ENCODE measurements around the gene EIF3L.

Gene EIF3L

DNA sequence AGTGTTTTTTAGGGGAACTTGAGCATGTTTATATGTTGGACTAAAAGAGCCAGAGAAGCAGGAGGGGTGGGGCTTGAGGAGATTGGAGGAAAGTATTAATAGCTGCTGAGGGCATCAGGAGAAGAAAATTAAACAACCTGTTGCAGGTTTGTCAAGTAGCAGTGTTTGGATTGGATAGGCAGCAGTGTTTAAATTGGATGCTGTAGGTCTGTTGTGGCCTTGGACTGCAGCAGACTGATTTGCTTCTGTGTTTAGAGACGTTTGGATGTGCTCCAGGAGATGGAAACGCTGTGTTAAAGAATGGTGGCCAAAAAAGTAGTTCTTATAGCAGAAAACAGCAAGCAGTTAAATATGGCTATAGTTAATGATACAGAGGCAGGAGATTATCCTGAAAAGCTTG lies 5.7 kb downstream of the EIF3L start:
- DNase-seq (ENCODE audit: low read depth): no peak

DNA sequence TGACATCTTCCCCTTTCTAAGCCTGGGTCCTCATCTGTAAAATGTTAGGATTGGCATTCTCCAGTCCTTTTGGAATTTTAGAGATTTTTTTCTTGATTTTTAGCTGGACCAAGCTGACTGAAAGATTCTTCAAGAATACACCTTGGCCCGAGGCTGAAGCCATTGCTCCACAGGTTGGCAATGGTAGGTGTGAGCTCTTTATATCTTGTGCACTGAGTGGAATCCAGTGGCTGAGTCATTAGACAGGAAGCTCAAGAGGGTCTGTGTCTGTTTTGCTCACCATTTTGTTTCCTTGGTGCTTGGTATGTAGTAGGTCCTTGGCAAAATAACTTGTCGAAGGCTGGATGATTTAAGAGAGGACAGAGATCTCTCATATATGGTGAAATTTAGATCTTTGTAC lies 6.2 kb downstream of the EIF3L start:
- DNase-seq (ENCODE audit: low read depth): no peak

DNA sequence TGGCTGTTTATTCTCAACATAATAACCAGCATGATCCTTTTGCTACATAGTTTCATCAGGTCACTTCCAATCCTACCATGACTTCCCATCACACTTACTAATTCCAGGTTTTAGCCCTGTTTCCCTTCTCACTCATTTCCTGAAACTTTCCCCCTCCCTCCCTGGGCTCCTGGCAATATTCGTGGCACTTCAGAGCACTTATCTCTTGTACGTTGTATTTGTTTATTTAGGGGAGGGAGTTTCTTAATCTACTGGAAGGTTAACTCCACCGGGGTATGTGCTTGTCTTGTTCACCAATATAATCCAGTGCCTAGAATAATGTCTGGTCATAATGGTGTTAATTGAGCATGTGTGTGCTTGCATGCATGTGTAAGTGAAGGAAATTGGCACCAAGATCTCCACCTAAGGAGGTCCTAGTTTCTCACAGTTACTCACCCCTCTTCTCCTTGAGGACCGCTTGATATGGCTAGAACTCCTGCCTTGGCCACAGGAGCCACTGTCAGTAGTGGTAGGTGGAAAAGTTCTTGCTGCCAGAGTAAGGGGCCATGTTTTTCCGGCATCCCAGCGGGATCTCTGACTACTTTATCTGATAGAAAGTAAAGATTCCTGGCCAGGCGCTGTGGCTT lies 11.7 kb downstream of the EIF3L start:
- DNase-seq (ENCODE audit: low read depth): no peak

DNA sequence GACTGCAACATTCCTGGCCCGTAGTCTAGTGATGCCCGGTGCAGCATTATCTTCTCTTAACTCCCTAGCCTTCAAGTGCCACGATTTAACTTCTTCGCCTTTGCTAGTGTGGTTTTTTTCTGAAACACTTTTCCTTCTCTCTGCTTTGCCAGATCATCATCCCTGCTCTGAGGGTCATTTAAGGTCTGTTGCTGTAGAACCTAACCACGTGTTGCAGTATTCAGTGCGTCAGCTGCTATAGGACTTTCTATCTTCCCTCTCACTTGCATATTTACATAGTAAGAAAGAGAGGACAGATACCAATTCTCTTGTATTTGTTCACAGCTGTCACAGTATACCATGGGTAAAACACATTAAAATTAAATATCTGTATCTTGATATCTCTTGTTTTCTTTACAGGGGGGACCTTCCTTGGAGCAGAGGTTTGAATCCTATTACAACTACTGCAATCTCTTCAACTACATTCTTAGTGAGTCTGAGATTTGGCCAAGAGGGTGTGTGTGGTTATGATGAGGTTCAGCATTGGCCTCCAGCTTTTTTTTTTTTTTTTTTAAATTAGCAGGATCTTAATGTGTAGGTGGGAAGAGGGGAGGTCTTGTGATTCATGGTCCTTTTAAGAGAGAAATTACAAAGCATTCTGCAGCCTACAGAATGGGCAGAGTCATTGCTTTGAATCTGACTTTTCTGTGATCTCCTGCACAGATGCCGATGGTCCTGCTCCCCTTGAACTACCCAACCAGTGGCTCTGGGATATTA lies 13.5 kb downstream of the EIF3L start:
- no peak for DNase-seq (ENCODE audit: low read depth)

DNA sequence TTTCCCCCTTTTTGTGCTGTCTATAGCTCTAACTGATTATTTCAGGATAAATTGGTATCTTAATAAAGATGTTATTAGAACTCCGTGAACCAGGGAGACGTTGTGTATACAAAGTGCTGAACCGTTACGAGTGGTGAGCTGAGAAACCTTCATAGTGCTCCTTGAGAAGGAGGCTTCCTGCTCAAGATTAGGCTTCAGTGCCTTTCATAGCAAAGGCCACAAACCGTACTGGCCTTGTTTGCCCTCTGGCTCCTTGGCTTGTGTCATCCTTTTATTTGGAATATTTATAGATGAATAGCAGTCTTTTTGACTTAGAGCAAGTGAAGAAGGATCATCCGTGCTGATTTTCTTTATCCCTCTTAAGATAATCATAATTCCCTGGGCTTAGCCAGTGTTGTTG lies 16.3 kb downstream of the EIF3L start:
- DNase-seq (ENCODE audit: low read depth): no peak

DNA sequence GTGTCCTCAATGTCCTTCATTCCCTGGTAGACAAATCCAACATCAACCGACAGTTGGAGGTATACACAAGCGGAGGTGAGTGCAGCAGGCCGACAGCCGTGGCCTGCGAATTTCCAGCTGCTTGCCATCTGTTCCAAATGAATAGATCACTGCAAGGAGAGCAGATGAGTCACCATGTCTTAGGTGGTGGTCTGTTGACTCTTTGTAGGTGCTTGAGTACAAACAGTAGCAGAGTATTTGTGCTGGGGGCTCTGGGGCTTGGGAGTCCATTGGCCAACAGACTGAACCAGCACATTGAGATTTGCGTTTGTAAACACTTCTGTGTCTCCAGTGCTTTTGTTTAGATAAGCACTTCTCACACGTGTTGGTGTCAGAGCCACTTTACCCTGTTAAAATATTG lies 21.1 kb downstream of the EIF3L start:
- DNase-seq (ENCODE audit: low read depth): no peak

DNA sequence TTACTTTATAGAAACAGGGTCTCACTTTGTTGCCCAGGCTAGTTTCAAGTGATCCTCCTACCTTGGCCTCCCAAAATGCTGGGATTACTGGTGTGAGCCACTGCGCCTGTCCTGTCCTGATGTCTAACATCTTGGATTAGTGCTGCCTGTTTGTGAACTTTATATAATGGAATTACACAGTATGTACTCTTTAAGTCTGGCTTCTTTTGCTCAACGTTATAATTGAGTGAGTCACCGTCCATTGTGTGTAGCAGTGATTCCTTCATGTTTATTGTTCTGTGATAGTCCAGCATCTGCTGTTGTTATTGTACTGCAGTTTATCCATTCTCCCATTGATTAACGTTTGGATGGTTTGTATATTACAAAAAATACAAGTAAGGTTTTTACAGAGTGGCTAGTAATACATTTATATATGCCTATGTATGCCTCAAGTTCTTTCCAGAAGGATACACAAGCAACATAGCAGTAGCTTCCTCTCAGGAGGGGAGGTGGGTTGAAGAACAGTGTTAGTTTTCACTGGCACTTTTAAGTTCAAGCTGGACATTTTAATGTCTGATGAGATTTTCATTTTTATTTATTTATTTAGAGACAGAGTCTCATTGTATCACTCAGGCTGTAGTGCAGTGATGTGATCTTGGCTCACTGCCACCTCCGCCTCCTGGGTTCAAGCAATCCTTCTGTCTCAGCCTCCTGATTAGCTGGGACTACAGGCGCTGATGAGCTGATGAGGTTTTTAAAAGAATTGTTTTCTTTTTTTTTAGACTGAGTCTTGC lies 31.6 kb downstream of the EIF3L start:
- DNase-seq (ENCODE audit: low read depth): no peak

DNA sequence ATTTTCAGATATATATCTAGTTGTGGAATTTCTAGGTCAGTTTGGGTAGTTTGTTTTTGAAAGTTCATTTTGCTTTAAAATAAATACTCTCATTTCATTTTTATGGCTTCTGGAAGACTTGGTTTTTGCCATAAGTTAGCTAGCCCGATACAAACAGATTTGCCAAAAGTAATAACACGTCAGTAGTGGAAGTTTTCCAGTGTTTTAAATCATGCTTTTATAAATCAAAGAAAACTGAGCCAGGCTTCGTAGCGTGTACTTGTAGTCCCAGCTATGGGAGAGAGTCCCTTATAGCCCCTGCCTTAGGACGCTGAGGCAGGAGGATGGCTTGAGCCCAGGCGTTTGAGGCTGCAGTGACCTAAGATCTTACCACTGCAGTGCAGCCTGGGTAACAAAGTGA lies 35.2 kb downstream of the EIF3L start:
- no peak for DNase-seq (ENCODE audit: low read depth)

DNA sequence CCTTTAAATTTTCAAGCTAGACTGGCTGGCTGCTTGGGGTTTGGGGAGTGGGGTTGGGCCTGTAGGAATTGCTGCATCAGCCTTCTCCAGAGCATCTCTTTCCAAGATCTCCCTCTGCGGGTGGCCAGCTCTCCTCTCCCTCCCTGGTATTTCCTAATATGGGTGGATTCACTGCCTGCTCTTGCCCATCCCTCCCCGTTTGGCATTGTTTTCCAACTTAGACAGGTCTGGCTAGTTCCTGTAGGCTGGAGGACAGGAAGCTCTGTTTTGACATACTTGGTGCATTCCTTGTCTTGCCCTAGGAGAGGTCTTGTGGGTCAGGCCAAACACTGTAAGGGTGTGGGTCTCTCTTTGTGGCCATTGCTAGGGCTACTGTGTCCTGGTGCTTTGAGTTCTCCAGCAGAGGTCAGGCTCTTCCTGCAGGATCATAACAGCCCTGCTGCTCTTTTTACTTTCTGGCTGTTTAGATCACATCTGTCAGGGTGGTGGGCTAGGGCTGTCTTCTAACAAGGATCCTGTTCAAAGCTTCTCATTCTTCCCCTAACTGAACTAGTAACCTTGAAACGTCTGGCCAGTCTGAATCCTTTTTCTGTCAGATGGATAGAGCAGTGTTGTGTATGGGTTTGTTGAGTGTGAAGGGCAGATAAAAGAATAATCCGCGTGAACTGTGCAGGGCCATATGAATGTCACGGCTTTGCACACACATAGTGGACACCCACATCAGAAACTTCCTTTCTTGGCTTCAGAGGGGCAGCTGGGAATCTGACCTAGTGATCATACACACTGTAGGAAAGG lies 38.6 kb downstream of the EIF3L start:
- no peak for DNase-seq (ENCODE audit: low read depth)

DNA sequence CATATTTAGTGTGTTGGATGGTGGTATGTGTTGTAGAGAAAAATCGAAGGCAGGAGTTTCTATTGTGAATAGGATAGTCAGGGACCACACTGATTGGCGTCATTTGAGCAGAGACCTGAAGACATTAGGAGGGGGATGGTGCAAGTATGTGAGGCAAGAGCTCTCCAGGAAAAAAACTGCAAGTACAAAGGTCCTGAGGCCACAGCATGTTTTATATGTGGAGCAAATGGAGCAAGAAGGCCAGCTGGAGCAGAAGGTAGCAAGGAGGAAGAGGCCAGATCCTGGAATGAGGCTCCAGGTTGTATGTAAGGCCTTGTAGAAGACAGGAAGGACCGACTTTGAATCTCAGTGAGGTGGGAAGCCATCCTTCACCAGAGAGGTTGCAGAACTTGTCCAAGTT lies 42.7 kb downstream of the EIF3L start:
- DNase-seq (ENCODE audit: low read depth): no peak

DNA sequence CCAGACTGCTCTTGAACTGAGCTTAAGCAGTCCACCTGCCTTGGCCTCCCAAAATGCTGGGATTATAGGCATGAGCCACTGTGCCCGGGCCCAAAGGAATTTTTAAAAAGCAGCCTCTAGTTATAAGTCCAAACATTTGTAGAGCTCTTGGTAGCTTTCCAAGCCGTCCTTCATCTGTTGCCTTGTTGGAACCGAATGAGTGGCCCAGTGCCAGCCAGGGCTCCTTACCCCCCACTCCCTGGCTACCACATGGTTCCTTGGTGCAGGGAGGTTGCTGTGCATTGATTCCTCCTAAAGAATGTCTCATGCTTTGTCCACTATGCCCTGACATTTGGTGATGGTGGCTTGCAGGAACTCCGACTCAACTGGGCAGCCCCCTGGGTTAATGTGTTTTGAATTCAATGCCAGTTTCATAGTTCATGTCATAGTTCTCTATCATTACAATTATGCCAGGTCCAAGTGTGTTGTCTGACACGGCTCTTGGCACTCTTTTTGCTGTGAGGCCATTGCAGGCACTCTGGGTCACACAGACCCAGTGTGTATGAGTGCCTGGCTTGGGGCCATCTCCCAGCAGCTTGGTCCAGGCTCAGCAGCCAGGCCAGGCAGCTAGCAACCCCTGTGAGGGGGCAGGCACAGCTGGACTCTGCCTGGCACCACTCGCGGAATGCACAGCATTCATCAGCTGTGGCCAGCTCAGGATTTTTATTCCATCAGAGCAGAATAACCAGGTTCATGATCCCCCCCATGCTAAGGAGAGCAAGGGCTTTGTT lies 43.5 kb downstream of the EIF3L start:
- no peak for DNase-seq (ENCODE audit: low read depth)

DNA sequence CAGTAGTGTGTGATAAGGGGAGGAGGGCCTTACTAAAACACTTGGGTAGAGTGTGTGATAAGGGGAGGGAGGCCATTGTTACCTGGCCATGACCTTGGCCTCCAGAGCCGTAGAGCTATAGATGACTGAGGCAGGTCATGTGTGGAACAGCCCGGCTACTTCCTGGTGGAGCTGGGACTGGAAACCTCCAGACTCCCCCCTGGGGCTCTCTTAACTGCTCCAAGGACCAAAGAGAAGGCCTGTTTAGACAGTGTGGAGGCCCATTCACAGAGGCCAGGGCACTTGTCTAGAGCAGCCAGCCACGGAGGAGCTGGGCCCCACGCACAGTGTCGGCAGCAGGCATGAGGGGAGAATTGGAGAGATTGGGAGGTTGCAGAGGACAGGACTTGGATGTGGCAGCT lies 44.4 kb downstream of the EIF3L start:
- DNase-seq (ENCODE audit: low read depth): no peak

DNA sequence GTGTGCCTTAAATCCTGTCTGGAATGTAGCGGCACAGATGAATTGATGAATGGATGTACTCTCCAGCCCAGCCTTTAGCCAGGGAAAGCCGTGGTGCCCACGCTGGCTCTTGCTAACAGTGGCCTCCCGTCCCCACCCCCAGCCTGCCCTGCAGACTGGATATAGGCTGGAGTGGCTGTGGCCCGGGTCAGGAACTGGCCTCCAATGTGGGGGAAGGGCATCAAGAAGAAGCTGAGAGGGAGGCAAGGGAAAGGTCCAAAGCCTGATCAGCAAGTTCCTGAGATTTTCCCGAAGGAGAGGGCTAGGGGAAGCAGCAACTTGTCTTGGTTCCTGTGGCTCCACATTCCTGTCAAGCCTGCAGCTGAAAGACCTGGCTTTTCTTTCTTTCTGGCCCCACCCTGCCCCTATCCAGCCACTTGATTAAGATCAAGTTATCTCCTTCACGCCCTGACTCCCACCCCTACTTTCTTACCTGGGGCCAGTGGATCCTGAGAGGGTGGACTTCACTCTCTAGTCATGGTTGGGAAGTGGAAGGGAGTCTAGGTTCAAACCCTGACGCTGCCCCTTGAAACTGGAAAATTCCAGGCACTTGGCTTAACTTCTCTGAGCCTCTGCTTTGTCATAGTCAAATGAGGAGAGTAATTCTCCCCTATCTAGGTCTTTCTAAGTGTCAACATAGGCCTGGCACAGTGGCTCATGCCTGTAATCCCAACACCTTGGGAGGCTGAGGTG lies 45.9 kb downstream of the EIF3L start:
- no peak for DNase-seq (ENCODE audit: low read depth)

DNA sequence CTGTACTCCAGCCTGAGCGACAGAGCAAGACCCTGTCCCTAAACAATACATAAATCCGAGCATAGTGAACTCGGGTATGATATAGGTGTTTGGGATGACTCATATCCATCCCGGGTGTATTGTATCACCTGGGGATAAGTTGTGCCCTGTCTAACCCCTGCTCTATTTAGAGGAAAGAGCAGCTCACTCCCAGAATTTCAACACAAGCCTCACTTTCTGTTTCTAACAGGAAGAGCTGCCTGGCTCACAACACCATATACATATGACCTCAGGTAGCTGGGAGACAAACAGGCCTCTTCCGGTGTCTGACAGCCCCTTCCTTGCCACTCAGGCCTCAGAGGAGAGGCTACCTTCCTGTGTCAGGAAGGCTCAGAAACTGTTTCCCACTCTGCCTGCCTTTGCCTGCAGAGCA lies 47.0 kb downstream of the EIF3L start:
- DNase-seq (ENCODE audit: low read depth): no peak

DNA sequence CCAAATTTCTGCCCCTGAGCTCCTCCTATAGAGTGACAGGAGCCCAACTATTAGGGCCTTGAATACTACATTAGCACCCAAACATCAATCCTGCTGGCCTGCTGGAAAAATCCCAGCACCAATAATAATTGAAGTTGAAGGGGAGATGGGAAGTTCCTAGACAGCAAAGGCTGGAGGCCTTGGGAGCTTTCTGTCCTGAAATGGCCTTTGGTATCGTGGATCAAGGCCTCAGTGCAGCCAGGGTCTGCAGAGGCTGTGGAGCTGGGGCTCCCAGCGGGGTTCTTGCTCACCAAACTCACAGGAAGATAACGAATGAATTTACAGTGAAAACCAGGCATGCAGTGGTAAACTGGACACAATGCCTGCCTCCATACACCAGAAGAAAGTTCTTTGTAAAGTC lies 47.7 kb downstream of the EIF3L start:
- no peak for DNase-seq (ENCODE audit: low read depth)

DNA sequence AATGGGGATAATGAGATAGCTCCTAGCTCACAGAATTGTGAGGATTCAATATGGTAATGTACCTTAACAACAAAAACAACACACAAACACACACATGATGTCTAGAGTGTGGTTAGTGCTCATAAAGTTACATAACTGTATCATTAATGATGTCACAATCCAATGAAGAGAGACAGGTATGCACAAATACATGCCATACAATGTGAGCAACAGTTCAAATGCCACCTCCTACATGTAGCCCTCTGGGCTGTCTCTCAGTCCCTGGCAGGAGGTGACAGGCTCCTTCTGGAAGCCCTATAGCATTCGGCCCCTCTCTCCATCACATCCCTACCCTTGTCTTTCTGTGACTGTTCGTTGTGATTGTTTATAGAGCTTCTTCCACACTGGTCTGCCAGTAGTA lies 48.6 kb downstream of the EIF3L start:
- no peak for DNase-seq (ENCODE audit: low read depth)

DNA sequence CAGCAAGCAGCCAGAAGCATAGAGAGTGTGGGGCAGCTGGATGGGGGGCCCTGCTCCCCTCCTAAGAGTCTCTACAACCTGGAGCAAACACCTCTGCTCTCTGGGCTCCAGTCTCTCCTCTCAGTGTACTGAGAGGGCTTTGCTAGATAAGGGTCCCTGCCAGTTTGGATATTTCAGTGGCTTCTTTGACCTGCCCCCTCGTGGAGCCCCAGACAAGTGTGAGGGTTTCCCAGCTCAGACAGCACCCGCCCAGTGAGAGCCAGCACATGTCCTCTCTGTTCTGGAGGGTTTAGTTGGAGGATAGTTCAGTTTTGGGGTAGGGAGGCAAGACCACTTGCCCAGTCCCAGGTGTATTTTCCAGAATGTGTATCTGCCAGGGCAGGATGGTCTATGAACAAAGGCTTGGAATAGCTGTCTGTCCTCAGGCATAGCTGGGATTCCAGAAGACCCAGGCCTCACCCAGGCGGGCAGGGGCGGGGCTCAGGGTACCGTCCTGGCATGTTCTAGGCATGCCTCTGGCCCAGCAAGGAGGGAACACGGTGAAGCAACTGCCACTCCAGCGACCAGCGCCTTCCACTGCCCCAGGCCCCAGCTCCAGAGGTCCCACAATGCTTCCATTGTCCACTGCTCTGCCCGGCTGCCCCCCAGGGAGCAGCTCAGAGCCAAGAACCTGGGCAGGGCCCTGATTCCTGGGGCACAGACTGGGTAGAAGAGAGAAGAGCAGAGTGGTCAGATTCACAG lies 49.4 kb downstream of the EIF3L start:
- DNase-seq (ENCODE audit: low read depth): no peak

DNA sequence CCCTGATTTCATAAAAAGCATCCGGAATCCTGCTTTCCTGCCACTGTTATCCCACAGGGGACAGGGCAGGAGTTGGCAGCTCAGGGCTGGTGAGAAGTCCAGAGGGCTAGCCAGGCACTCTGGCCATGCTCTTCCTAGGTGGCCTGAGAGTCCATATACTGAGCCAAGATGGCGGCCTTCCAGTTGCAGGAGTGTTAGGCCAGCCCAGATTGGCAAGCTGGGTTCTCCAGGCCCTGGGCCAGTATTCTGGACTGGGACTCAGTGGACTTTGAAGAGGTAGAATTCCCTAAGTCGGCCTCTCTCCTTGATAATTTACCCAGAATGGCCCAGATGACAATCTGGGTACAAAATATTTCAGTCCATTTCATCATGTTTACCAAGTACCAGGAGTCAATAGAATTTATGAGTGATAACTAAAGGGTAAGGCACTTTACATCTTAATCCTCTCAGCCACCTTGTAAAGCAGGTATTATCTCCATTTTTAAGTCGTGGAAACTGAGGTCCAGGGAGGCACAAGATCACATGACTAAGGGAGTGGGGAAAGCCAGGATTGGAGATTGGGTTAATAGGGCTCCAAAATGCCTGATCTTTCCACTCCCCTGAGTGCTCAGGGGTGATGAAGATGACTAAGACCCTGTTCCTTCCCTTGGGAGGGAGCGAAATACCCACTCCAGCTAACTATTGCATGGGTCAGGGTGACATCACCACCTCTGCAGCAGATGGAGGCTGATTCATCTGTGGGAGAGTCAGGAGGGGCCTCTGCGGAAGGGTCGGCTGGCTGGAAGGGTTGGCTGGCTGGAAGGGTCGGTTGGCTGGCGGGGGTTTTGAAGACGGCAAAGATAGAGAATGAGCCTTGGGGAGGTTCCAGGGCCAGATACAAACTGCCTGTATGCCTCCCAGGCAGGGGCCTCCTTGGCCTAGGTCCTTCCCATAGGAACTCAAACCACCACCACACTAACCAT lies 55.6 kb downstream of the EIF3L start:
- DNase-seq (ENCODE audit: low read depth): no peak
